K562 (cell line): ENCODE measurements around the gene DENND5B. TPM values are rescaled to one million over a fixed set of nuclear protein-coding genes. Genes with fewer than 3 reads are reported as not detected.

ENCODE experiments used
- ATAC-seq: fragments of 200-7000 bp; cut with Tn5 transposase; 3 replicates; pipeline ENCODE4 v1.9.1; 2020; ENCODE audit warnings: moderate library complexity
- BruUV-seq: library from RNA; stranded (reverse); fragments of 400-500 nt; replicated peaks from 2 replicates; lab custom pipeline; 2021; lab: Mats Ljungman, UMichigan
- CTCF ChIA-PET: fragments of 300-600 bp; formaldehyde crosslinking; extraction: SDS; loops from one replicate; lab custom pipeline; 2021; ENCODE audit warnings: low intra/inter-chr PET ratio; lab: Yijun Ruan, JAX
- POLR2A ChIA-PET: fragments of 300-600, 350-650 bp; sonication (Branson Sonifier 250); formaldehyde crosslinking; extraction: SDS; loops from one replicate; lab custom pipeline; 2021; ENCODE audit warnings: antibody characterized with exemption, inconsistent platforms; lab: Yijun Ruan, JAX
- DNase-seq, 4 experiments: peaks; one replicate each; pipeline versions ENCODE4 v3.0.0 to v3.0.0-alpha.2; 2011 to 2018; ENCODE audit warnings: low spot score in 3 of 4, mixed read lengths in 3 of 4; ENCODE audit errors: extremely low read depth in 1 of 4
- FAIRE-seq: peaks from 2 replicates; lab custom pipeline; 2011; peaks lifted over from hg19 to GRCh38; lab: Jason Lieb, UNC
- H2AFZ ChIP-seq: 2 replicates; pipeline ENCODE4 v1.6.0; 2011; ENCODE audit warnings: low read depth, low read length, control low read depth, inconsistent platforms
- H3K27ac ChIP-seq: fragments of 200-600 bp; 3 replicates; pipeline ENCODE4 v1.8.0; 2011; ENCODE audit warnings: low read depth, mild to moderate bottlenecking, control low read depth, inconsistent platforms, low read length, moderate library complexity, mixed read lengths; ENCODE audit errors: extremely low read depth
- H3K27me3 ChIP-seq, 2 experiments: fragments of 300-600 bp in 1 of 2; 2 replicates in 1 of 2; 3 replicates in 1 of 2; pipeline versions ENCODE4 v1.6.0 to v1.8.0; 2011; ENCODE audit warnings: inconsistent platforms in 2 of 2, low read length in 2 of 2, mild to moderate bottlenecking in 1 of 2, mixed read lengths in 1 of 2, moderate library complexity in 1 of 2; ENCODE audit not compliant: control insufficient read depth in 2 of 2, insufficient read depth in 2 of 2
- H3K36me3 ChIP-seq: fragments of 300-600 bp; 3 replicates; pipeline ENCODE4 v1.8.0; 2011; ENCODE audit warnings: mild to moderate bottlenecking, low read length, inconsistent platforms; ENCODE audit not compliant: control insufficient read depth, insufficient read depth
- H3K4me1 ChIP-seq, 2 experiments: fragments of 200-600 bp in 1 of 2; replicated peaks in 1 of 2; 2 replicates in 1 of 2; 3 replicates in 1 of 2; pipeline versions ENCODE4 v1.5.1 to v1.8.0; 2011; ENCODE audit warnings: inconsistent platforms in 2 of 2, low read length in 2 of 2, mild to moderate bottlenecking in 1 of 2, mixed read lengths in 1 of 2, moderate library complexity in 1 of 2; ENCODE audit not compliant: control insufficient read depth in 2 of 2, insufficient read depth in 2 of 2
- H3K4me2 ChIP-seq: 2 replicates; pipeline ENCODE4 v1.6.1; 2011; ENCODE audit warnings: low read length, control low read depth, inconsistent platforms, mixed read lengths; ENCODE audit not compliant: insufficient read depth
- H3K4me3 ChIP-seq: fragments of 200-600 bp; sonication (generic), shearing (Covaris generic); 2 replicates; pipeline ENCODE4 v1.5.1; 2016; ENCODE audit warnings: control low read depth, inconsistent platforms
- H3K79me2 ChIP-seq: fragments of 200-600 bp; 3 replicates; pipeline ENCODE4 v1.8.0; 2011; ENCODE audit warnings: low read length, inconsistent platforms; ENCODE audit not compliant: control insufficient read depth, insufficient read depth
- H3K9ac ChIP-seq, 2 experiments: 2 replicates each; pipeline versions ENCODE4 v1.6.0 to v1.6.1; 2011; ENCODE audit warnings: low read depth in 2 of 2, low read length in 2 of 2, control low read depth in 1 of 2, inconsistent platforms in 1 of 2, mild to moderate bottlenecking in 1 of 2, mixed read lengths in 1 of 2; ENCODE audit not compliant: insufficient read depth in 1 of 2
- H3K9me1 ChIP-seq: one replicate; pipeline ENCODE4 v1.6.0; 2011; ENCODE audit warnings: inconsistent platforms, mild to moderate bottlenecking, low read length, moderate library complexity; ENCODE audit not compliant: control insufficient read depth, insufficient read depth
- H3K9me3 ChIP-seq: replicated peaks from 2 replicates; pipeline ENCODE4 v1.5.1; 2011; ENCODE audit warnings: low read depth, low read length, inconsistent platforms; ENCODE audit not compliant: control insufficient read depth, insufficient read depth
- H4K20me1 ChIP-seq: replicated peaks from 2 replicates; pipeline ENCODE4 v1.6.1; 2011; ENCODE audit warnings: low read length, inconsistent platforms, mixed read lengths; ENCODE audit not compliant: control insufficient read depth, insufficient read depth
- BHLHE40 ChIP-seq: IDR thresholded peaks from 2 replicates; pipeline ENCODE4 v1.6.1; 2011; ENCODE audit warnings: low read length, improper control_type of control experiment
- MEF2D ChIP-seq: conservative IDR thresholded peaks from 2 replicates; pipeline ENCODE4 v1.6.1; 2016; ENCODE audit warnings: low read depth, missing genetic modification characterization, missing compliant biosample characterization
- NR3C1 ChIP-seq: sonication (generic); formaldehyde crosslinking; IDR thresholded peaks from 2 replicates; pipeline ENCODE4 v1.8.1; 2022; ENCODE audit warnings: missing genetic modification reagents
- SRSF3 ChIP-seq: fragments of 200-400 bp; formaldehyde crosslinking; IDR thresholded peaks from 2 replicates; pipeline ENCODE4 v1.6.1; 2016; ENCODE audit warnings: mild to moderate bottlenecking, low read length, moderate library complexity; ENCODE audit not compliant: insufficient read depth
- ZNF165 ChIP-seq: fragments of 250-450 bp; sonication (Bioruptor Pico); IDR thresholded peaks from 2 replicates; pipeline ENCODE4 v1.4.0; 2020; ENCODE audit warnings: borderline replicate concordance
- ZNF699 ChIP-seq: fragments of 250-450 bp; sonication (Bioruptor Pico); IDR thresholded peaks from 2 replicates; pipeline ENCODE4 v1.8.0; 2021; ENCODE audit warnings: mild to moderate bottlenecking, moderate library complexity; ENCODE audit not compliant: insufficient replicate concordance
- WGBS: fragments of 100-300 bp; shearing (Covaris generic); methylation state at CpG from one replicate; pipeline ENCODE4 v1.1.6; 2016; ENCODE audit warnings: low coverage, mixed read lengths; ENCODE audit not compliant: insufficient coverage; ENCODE audit errors: missing lambda C conversion rate; 5-methylcytosine and 5-hydroxymethylcytosine counted together
- in situ Hi-C: fragments of 300-500 bp; cut with MboI; formaldehyde crosslinking; loops from 4 replicates; pipeline ENCODE4 v1.15.0; 2018; ENCODE audit warnings: inconsistent platforms, mixed read lengths
- intact Hi-C: fragments of 100-400 bp; cut with micrococcal nuclease; formaldehyde crosslinking; loops from 2 replicates; pipeline ENCODE4 v1.14.2; 2022
- polyA plus RNA-seq, 8 experiments: library from polyadenylated mRNA; depleted of rRNA in 4 of 8; stranded (reverse) in 5 of 8; unstranded in 3 of 8; fragments of >200 nt; fragmentation: Nextera tagmentation in 2 of 8; fragmentation: Illumina TruSeq in 1 of 8; extraction: Ambion mirVana in 2 of 8; extraction: Trizol in 1 of 8; gene quantifications; 2 replicates each; pipeline versions ENCODE4 v1.2.1 to v1.2.3, GENCODE V29; 2011 to 2014; ENCODE audit warnings: inconsistent platforms in 1 of 8, missing spikeins in 1 of 8
- total RNA-seq, 7 experiments: library from RNA; depleted of rRNA in 6 of 7; stranded (reverse); fragments of >200 nt in 6 of 7; fragmentation: Illumina TruSeq in 2 of 7; extraction: Trizol in 2 of 7; gene quantifications; 2 replicates each; pipeline versions ENCODE4 v1.2.1 to v1.2.3, GENCODE V29; 2011 to 2021; ENCODE audit warnings: low replicate concordance in 1 of 7
- TF ChIP-seq, protein P1 (sequence below), 2 experiments: fragments of 450-650 bp in 1 of 2; sonication (generic) in 1 of 2; formaldehyde crosslinking in 1 of 2; IDR thresholded peaks in 1 of 2; conservative IDR thresholded peaks in 1 of 2; 2 replicates each; pipeline versions ENCODE4 v1.6.1 to v1.8.1; 2016 to 2023; ENCODE audit warnings: mild to moderate bottlenecking in 2 of 2, moderate library complexity in 2 of 2, inconsistent platforms in 1 of 2, missing genetic modification reagents in 1 of 2
- TF ChIP-seq, protein P2 (sequence below): fragments of 250-450 bp; sonication (Bioruptor Pico); IDR thresholded peaks from 2 replicates; pipeline ENCODE4 v1.8.0; 2021; ENCODE audit warnings: moderate library complexity, mild to moderate bottlenecking, inconsistent platforms
- TF ChIP-seq, protein P3 (sequence below): IDR thresholded peaks from 2 replicates; pipeline ENCODE4 v1.6.1; 2011; ENCODE audit warnings: borderline replicate concordance, low read depth, mild to moderate bottlenecking, moderate library complexity, low read length; ENCODE audit not compliant: insufficient read depth, poor library complexity, severe bottlenecking

DENND5B gene
- total and polyA plus RNA-seq, 9 of the 15 experiments (the other 6 are each of a cell fraction or from before 2014, with no cell fraction given), result 0.99 to 6.0 (median 3.6) TPM

DNA sequence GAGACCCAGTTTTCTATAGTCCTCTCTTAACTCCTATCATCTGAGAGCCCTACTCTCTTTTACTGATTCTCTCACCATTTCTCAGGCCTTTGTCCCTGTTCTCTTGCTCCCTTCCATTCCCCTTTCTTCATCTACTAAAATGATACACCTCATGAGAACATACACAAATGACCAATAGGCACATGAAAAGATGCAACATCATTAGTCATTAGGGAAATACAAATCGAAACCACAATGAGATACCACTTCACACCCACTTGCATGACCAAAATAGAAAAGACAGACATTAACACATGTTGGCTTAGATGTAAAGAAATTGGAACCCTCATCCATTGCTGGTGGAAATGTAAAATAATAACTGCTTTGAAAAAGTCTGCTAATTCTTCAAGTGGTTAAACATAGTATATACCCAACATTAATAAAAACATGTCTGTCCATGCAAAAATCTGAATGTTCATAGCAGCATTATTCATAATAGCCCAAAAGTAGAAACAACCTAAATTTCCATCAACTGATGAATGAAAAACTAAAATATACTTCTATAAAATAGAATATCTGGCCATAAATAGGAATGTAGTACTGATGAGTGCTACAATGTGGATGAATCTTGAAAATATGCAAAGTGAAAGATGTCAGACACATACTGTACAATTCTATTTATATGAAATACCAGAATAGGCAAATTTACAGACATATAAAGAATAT is 66.0 kb downstream of the DENND5B start:
- no peak overlapping the region for H3K27ac ChIP-seq
- peaks cover 7 to 19% of the 10 kb centered on the region in 2 experiments; a peak in 4 of 5 replicates for H3K27me3 ChIP-seq
- H3K9ac ChIP-seq, result no peak overlapping the region
- H3K79me2 ChIP-seq, result no peaks in the 10 kb centered on the region
- no peaks in the 10 kb centered on the region for H3K36me3 ChIP-seq
- no peaks in the 10 kb centered on the region for H3K4me1 ChIP-seq
- in situ Hi-C loops, result no loop called here
- TF ChIP-seq, protein P1, sequence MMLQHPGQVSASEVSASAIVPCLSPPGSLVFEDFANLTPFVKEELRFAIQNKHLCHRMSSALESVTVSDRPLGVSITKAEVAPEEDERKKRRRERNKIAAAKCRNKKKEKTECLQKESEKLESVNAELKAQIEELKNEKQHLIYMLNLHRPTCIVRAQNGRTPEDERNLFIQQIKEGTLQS (IDR thresholded peaks at IDR 0.05), result peak; percentile 19; the same call in 1 of the 2 replicates
- TF ChIP-seq, protein P1 (CRISPR knock-in tag; conservative IDR thresholded peaks at IDR 0.05), result no peak
- TF ChIP-seq NR3C1, result no peak
- no peaks in the 10 kb centered on the region for H3K9me3 ChIP-seq
- DNase-seq, result no peak
- no peak overlapping the region for H3K4me3 ChIP-seq
- H2AFZ ChIP-seq, result no peak overlapping the region
- H3K9me1 ChIP-seq, result no peaks in the 10 kb centered on the region
- CTCF ChIA-PET, result no interaction called here
- FAIRE-seq, result no peak
- no peaks in the 10 kb centered on the region for H4K20me1 ChIP-seq
- H3K4me2 ChIP-seq, result no peak overlapping the region
- BruUV-seq, result no TSS peak
- 0% methylated on average over 1 of the region's 1 CpG for WGBS
- POLR2A ChIA-PET, result interaction anchor here (0.6 to 1.5 kb wide), 2 partner anchors 14 to 888 kb away, joined by 3 to 5 read pairs; no protein-coding TSS in a partner anchor
- intact Hi-C loops, result no loop called here
- no peak for ATAC-seq

DNA sequence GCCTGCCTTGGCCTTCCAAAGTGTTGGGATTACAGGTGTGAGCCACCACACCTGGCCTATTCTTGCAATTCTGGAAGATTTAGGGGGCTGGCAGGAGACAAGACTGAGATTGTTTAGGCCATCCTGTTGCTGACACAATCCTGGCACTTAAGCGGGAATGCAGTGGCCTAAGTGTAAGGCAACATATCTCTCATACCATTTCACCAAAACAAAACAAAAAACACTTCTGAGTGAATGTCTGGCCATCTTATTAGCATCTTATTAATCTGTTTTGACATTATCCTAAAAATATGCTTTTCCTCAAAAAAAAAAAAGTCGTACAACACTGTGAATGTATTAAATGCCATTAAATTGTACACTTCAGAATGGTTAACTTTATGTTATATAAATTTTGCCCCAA is 67.6 kb downstream of the DENND5B start:
- Histone ChIP-seq H3K79me2 (no peaks in the 10 kb centered on the region), H3K27me3 (peaks cover 7 to 19% of the 10 kb centered on the region in 2 experiments; a peak in 4 of 5 replicates), H4K20me1 (no peaks in the 10 kb centered on the region), H3K9me1 (no peaks in the 10 kb centered on the region), H2AFZ (no peak overlapping the region), H3K9me3 (no peaks in the 10 kb centered on the region), H3K4me2 (no peak overlapping the region), H3K4me3 (no peak overlapping the region), H3K27ac (no peak overlapping the region), H3K4me1 (no peaks in the 10 kb centered on the region), H3K9ac (no peak overlapping the region), H3K36me3 (no peaks in the 10 kb centered on the region)
- no peak for ATAC-seq
- WGBS, result 6% methylated on average over 2 of the region's 2 CpGs
- in situ Hi-C loops, result no loop called here
- DNase-seq, result no peak
- FAIRE-seq, result no peak
- intact Hi-C loops, result no loop called here
- ChIA-PET POLR2A (no interaction called here), CTCF (no interaction called here)
- BruUV-seq, result no TSS peak
- TF ChIP-seq, protein P2, sequence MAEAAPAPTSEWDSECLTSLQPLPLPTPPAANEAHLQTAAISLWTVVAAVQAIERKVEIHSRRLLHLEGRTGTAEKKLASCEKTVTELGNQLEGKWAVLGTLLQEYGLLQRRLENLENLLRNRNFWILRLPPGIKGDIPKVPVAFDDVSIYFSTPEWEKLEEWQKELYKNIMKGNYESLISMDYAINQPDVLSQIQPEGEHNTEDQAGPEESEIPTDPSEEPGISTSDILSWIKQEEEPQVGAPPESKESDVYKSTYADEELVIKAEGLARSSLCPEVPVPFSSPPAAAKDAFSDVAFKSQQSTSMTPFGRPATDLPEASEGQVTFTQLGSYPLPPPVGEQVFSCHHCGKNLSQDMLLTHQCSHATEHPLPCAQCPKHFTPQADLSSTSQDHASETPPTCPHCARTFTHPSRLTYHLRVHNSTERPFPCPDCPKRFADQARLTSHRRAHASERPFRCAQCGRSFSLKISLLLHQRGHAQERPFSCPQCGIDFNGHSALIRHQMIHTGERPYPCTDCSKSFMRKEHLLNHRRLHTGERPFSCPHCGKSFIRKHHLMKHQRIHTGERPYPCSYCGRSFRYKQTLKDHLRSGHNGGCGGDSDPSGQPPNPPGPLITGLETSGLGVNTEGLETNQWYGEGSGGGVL (CRISPR knock-in tag), result no peak
- TF ChIP-seq BHLHE40, result no peak
- no peak for TF ChIP-seq ZNF165 (CRISPR knock-in tag)
- TF ChIP-seq SRSF3, result no peak
- TF ChIP-seq, protein P3, sequence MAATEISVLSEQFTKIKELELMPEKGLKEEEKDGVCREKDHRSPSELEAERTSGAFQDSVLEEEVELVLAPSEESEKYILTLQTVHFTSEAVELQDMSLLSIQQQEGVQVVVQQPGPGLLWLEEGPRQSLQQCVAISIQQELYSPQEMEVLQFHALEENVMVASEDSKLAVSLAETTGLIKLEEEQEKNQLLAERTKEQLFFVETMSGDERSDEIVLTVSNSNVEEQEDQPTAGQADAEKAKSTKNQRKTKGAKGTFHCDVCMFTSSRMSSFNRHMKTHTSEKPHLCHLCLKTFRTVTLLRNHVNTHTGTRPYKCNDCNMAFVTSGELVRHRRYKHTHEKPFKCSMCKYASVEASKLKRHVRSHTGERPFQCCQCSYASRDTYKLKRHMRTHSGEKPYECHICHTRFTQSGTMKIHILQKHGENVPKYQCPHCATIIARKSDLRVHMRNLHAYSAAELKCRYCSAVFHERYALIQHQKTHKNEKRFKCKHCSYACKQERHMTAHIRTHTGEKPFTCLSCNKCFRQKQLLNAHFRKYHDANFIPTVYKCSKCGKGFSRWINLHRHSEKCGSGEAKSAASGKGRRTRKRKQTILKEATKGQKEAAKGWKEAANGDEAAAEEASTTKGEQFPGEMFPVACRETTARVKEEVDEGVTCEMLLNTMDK, result no peak
- TF ChIP-seq MEF2D (tag), result no peak
- no peak for TF ChIP-seq ZNF699 (CRISPR knock-in tag)
